GM12892 (cell line): ENCODE measurements around the gene TBATA.

Experiments used
- POLR2A ChIP-seq: IDR thresholded peaks from 2 replicates; pipeline ENCODE4 v1.6.1; 2011; ENCODE audit warnings: low read depth, low read length, control low read depth
- POLR2AphosphoS5 ChIP-seq: IDR thresholded peaks from 2 replicates; pipeline ENCODE4 v1.6.1; 2011; ENCODE audit warnings: low read depth, low read length, control low read depth

DNA sequence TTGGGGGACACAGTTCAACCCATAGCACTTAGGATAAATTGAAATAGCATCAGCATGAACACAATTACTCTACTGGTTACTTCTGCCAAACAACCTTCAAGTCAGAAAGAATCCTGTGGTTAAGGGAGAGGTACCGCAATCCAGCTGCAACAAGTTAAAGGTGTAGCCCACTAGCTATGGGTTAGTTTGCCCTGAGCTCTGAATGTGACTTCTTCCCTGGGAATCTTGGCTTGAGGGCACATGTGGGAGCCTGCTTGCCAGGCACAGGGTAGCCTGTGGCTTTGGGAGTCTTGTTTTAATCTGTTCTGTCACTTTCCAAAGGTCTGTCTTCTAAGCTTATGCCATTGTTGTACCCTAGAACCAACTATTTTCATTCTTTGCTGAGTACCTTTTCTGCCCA is 21.7 kb upstream of the TBATA start:
- TF ChIP-seq POLR2A (no peak), POLR2AphosphoS5 (no peak)
